Psoas muscle (tissue), 8 donors: ENCODE results near the gene CIROP. TPM values are rescaled to one million over a fixed set of nuclear protein-coding genes. Genes with fewer than 3 reads are reported as not detected.

ENCODE experiments used
- ATAC-seq, 4 donors: fragments of 200-7000 bp; cut with Tn5 transposase; one replicate each; pipeline ENCODE4 v1.9.1; 2020; ENCODE audit warnings: moderate library complexity in 3 of 4, mild to moderate bottlenecking in 2 of 4
- DNase-seq, 2 donors: peaks; one replicate each; pipeline ENCODE4 v3.0.0-alpha.2; 2020
- H3K27ac ChIP-seq: fragments of 200-600 bp; one replicate; pipeline ENCODE4 v1.8.0; 2022
- H3K27me3 ChIP-seq, 3 donors: fragments of 200-600 bp in 1 of 3; one replicate each; pipeline versions ENCODE4 v1.6.1 to v1.8.0; 2013 to 2022; ENCODE audit warnings: low read length in 2 of 3, mild to moderate bottlenecking in 2 of 3, moderate library complexity in 1 of 3; ENCODE audit not compliant: insufficient read depth in 3 of 3
- H3K36me3 ChIP-seq, 2 donors: fragments of 200-600 bp in 1 of 2; one replicate each; pipeline versions ENCODE4 v1.6.1 to v1.8.0; 2013 to 2022; ENCODE audit warnings: low read depth in 1 of 2, mild to moderate bottlenecking in 1 of 2, moderate library complexity in 1 of 2; ENCODE audit not compliant: insufficient read depth in 1 of 2
- H3K4me1 ChIP-seq: fragments of 200-600 bp; one replicate; pipeline ENCODE4 v1.8.0; 2022
- H3K4me3 ChIP-seq: fragments of 200-600 bp; one replicate; pipeline ENCODE4 v1.8.0; 2022; ENCODE audit warnings: mild to moderate bottlenecking
- H3K9me3 ChIP-seq: fragments of 200-600 bp; one replicate; pipeline ENCODE4 v1.8.0; 2022
- CTCF ChIP-seq: fragments of 200-600 bp; IDR thresholded peaks from one replicate; pipeline ENCODE4 v1.8.0; 2022; ENCODE audit warnings: antibody characterized with exemption
- WGBS, 3 donors: extraction: QIAGEN DNeasy Blood & Tissue Kit; methylation state at CpG; one replicate each; pipeline versions ENCODE4 v1.1.6 to v1.1.7; 2013; 5-methylcytosine and 5-hydroxymethylcytosine counted together
- intact Hi-C, 2 donors: fragments of 100-400 bp; cut with DNase I; formaldehyde crosslinking; loops; one replicate each; pipeline versions ENCODE4 v1.11.0 to v1.14.2; 2022
- polyA plus RNA-seq, 3 donors: library from polyadenylated mRNA; stranded (reverse); fragments of 200-250 nt; gene quantifications; one replicate each; pipeline ENCODE4 v1.2.3, GENCODE V29; 2013
- total RNA-seq, 4 donors: library from RNA; stranded (reverse); fragmentation: NEBNext Ultra II Directional in 2 of 4; extraction: Animal tissue kit (Norgen Biotek cat#: 25700) in 2 of 4; gene quantifications; one replicate each; pipeline versions ENCODE4 v1.2.1 to v1.2.4, GENCODE V29; 2021 to 2023
- donor health status: healthy with polysubstance abuse.
- donor health status: DM: no; HTN: no; CAD: no; lungs with moderate emphysema.
- donor health status: Bipolar disorder and iron deficiency.
- donor health status: healthy.
- donor health status: DM: yes; HTN: yes; CAD: no.
- donor health status: DM: no; HTN: no; CAD: no.
- donor health status: DM: no; HTN: no; CAD: no.
- donor health status: DM: yes; HTN: yes; CAD: no.

CIROP gene
- total and polyA plus RNA-seq, 7 donors: 0.03 TPM; not detected in 6

GRCh38 chr14:23055147-23055550, 49.6 kb downstream of the CIROP start:
- no peak for TF ChIP-seq CTCF
- Histone ChIP-seq H3K9me3 (no peaks in the 10 kb centered on the region), H3K4me3 (no peak overlapping the region), H3K4me1 (peaks cover 2% of the 10 kb centered on the region), H3K27me3 (no peaks in the 10 kb centered on the region), H3K27ac (no peak overlapping the region), H3K36me3 (peaks cover 0 to 21% of the 10 kb centered on the region in 2 donors)
- 95 to 99% (median 97%) methylated on average over 12 of the region's 12 CpGs for WGBS, 3 donors
- no peak for ATAC-seq
- intact Hi-C loops: loop anchor here in 1 of 2 donors (5.0 kb wide), 1 partner anchor 498 kb away; no protein-coding TSS in a partner anchor
- DNase-seq: no peak

GRCh38 chr14:23054000-23054811, 50.6 kb downstream of the CIROP start:
- ATAC-seq: no peak
- Histone ChIP-seq H3K27me3 (no peaks in the 10 kb centered on the region), H3K36me3 (peaks cover 0 to 11% of the 10 kb centered on the region in 2 donors), H3K27ac (no peak overlapping the region), H3K4me1 (peaks cover 2% of the 10 kb centered on the region), H3K4me3 (no peak overlapping the region), H3K9me3 (no peaks in the 10 kb centered on the region)
- DNase-seq: peak in 1 of 2 donors; percentile 56
- peak; percentile 16 for TF ChIP-seq CTCF
- intact Hi-C loops: loop anchor here in 1 of 2 donors (2.0 kb wide), 1 partner anchor 55 kb away; no protein-coding TSS in a partner anchor
- 66 to 70% (median 67%) methylated on average over 17 of the region's 17 CpGs for WGBS, 3 donors

- DNase-seq: no peak
- no peak for ATAC-seq
- intact Hi-C loops: loop anchor here in 1 of 2 donors (2.0 kb wide), 1 partner anchor 55 kb away; no protein-coding TSS in a partner anchor
- Histone ChIP-seq H3K4me1 (peaks cover 2% of the 10 kb centered on the region), H3K27ac (no peak overlapping the region), H3K4me3 (no peak overlapping the region), H3K9me3 (no peaks in the 10 kb centered on the region), H3K36me3 (peaks cover 0 to 3% of the 10 kb centered on the region in 2 donors), H3K27me3 (no peaks in the 10 kb centered on the region)
- TF ChIP-seq CTCF: no peak
- 94 to 97% (median 96%) methylated on average over 10 of the region's 10 CpGs for WGBS, 3 donors
Observed at GRCh38 chr14:23053426-23053825, 51.4 kb downstream of the CIROP start.

- Histone ChIP-seq H3K4me3 (no peak overlapping the region), H3K27me3 (no peaks in the 10 kb centered on the region), H3K27ac (no peak overlapping the region), H3K36me3 (no peaks in the 10 kb centered on the region), H3K4me1 (no peaks in the 10 kb centered on the region), H3K9me3 (no peaks in the 10 kb centered on the region)
- no peak for TF ChIP-seq CTCF
- ATAC-seq (no peak), DNase-seq (no peak)
- 76 to 83% (median 78%) methylated on average over 3 of the region's 3 CpGs for whole genome bisulfite sequencing, 3 donors
- intact Hi-C loops: loop anchor here in 1 of 2 donors (2.0 kb wide), 1 partner anchor 54 kb away; no protein-coding TSS in a partner anchor
Observed at GRCh38 chr14:23052671-23053070, 52.1 kb downstream of the CIROP start.
